ENCODE measurements around the gene ZNF827.

The ZNF827 gene

GRCh38 chr4:145936997-145937901 lies 1.4 kb downstream of the ZNF827 start:
- TF ChIP-seq RARB (CRISPR knock-in tag; IDR thresholded peaks at IDR 0.05) (no peak), TSHZ2 (CRISPR knock-in tag; IDR thresholded peaks at IDR 0.05) (no peak), CSRNP3 (CRISPR knock-in tag; IDR thresholded peaks at IDR 0.05) (0 out of 2 replicates have a peak, but pooled peaks have one; percentile 23), TCF4 (CRISPR knock-in tag; IDR thresholded peaks at IDR 0.05; ENCODE audit: borderline replicate concordance) (no peak), ESRRG (CRISPR knock-in tag; IDR thresholded peaks at IDR 0.05) (0 out of 2 replicates have a peak, but pooled peaks have one; percentile 65), SNAI2 (CRISPR knock-in tag; IDR thresholded peaks at IDR 0.05) (no peak), GLIS3 (CRISPR knock-in tag; IDR thresholded peaks at IDR 0.05) (peak; percentile 91), TOX (CRISPR knock-in tag; IDR thresholded peaks at IDR 0.05; ENCODE audit: borderline replicate concordance) (no peak)
- ATAC-seq, result peak; percentile 30

- peak; percentile 58 for ATAC-seq
- TF ChIP-seq TSHZ2 (CRISPR knock-in tag; IDR thresholded peaks at IDR 0.05), result 0 out of 2 replicates have a peak, but pooled peaks have one; percentile 11
- TF ChIP-seq ZNF565 (CRISPR knock-in tag; conservative IDR thresholded peaks at IDR 0.05; ENCODE audit: low read depth), result no peak
- no peak for TF ChIP-seq CREB5 (CRISPR knock-in tag; IDR thresholded peaks at IDR 0.05; ENCODE audit: low read depth)
- 0 out of 2 replicates have a peak, but pooled peaks have one; percentile 12 for TF ChIP-seq ZFP3 (CRISPR knock-in tag; IDR thresholded peaks at IDR 0.05)
- 0 out of 2 replicates have a peak, but pooled peaks have one; percentile 18 for TF ChIP-seq ESRRG (CRISPR knock-in tag; IDR thresholded peaks at IDR 0.05)
- no peak for TF ChIP-seq OSR1 (CRISPR knock-in tag; IDR thresholded peaks at IDR 0.05)
- TF ChIP-seq TOX (CRISPR knock-in tag; IDR thresholded peaks at IDR 0.05; ENCODE audit: borderline replicate concordance), result no peak
- no peak for TF ChIP-seq ARNTL (CRISPR knock-in tag; IDR thresholded peaks at IDR 0.05; ENCODE audit: borderline replicate concordance, low read depth)
- no peak for TF ChIP-seq BACH2 (CRISPR knock-in tag; IDR thresholded peaks at IDR 0.05; ENCODE audit: borderline replicate concordance)
These were observed 2.3 kb downstream of the ZNF827 start for GRCh38 chr4:145936142-145936996.

GRCh38 chr4:145935253-145936141 lies 3.1 kb downstream of the ZNF827 start:
- peak; percentile 1 for ATAC-seq
- TF ChIP-seq CSRNP3 (CRISPR knock-in tag; IDR thresholded peaks at IDR 0.05) (no peak), TOX (CRISPR knock-in tag; IDR thresholded peaks at IDR 0.05; ENCODE audit: borderline replicate concordance) (no peak), PATZ1 (CRISPR knock-in tag; IDR thresholded peaks at IDR 0.05; ENCODE audit: borderline replicate concordance) (no peak), CREB5 (CRISPR knock-in tag; IDR thresholded peaks at IDR 0.05; ENCODE audit: low read depth) (no peak), GLIS3 (CRISPR knock-in tag; IDR thresholded peaks at IDR 0.05) (no peak), ZNF8 (CRISPR knock-in tag; IDR thresholded peaks at IDR 0.05) (no peak)
